Measurements from ENCODE around the gene CEP43. TPM values are rescaled to one million over a fixed set of nuclear protein-coding genes. Genes with fewer than 3 reads are reported as not detected.

Gene CEP43
- total and polyA plus RNA-seq, 9 donors, result 7.5 to 39.5 (median 13.9) TPM

DNA sequence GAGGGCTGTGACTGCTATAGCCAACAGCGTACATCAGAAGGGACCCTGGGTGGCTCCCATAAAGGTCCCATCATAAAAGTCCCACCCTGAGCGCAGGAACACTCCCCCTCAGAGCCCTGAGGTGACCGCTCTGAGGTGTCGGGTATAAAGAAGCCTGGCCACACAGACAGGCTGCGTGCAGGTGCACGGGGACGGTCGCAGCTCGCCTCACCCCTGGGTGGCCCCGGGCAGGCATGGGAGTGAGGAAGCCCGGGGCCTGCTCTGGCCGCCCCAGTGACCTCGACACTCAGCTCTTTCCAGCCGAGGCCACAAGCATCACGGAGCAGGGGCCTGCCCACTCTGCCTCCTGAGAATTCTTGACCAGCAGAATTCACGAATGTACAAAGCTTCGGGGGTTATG lies 28.4 kb upstream of the CEP43 start:
- no peak overlapping the region for H3K4me3 ChIP-seq
- H3K9me3 ChIP-seq, result no peaks in the 10 kb centered on the region
- 89 to 96% (median 92%) methylated on average over 17 of the region's 17 CpGs for WGBS, 3 donors
- DNase-seq, result no peak
- H3K27me3 ChIP-seq, result no peaks in the 10 kb centered on the region
- TF ChIP-seq, protein P1, sequence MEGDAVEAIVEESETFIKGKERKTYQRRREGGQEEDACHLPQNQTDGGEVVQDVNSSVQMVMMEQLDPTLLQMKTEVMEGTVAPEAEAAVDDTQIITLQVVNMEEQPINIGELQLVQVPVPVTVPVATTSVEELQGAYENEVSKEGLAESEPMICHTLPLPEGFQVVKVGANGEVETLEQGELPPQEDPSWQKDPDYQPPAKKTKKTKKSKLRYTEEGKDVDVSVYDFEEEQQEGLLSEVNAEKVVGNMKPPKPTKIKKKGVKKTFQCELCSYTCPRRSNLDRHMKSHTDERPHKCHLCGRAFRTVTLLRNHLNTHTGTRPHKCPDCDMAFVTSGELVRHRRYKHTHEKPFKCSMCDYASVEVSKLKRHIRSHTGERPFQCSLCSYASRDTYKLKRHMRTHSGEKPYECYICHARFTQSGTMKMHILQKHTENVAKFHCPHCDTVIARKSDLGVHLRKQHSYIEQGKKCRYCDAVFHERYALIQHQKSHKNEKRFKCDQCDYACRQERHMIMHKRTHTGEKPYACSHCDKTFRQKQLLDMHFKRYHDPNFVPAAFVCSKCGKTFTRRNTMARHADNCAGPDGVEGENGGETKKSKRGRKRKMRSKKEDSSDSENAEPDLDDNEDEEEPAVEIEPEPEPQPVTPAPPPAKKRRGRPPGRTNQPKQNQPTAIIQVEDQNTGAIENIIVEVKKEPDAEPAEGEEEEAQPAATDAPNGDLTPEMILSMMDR (IDR thresholded peaks at IDR 0.05), result no peak
- TF ChIP-seq POLR2A (IDR thresholded peaks at IDR 0.05) (no peak), EP300 (IDR thresholded peaks at IDR 0.05) (no peak)
- no peaks in the 10 kb centered on the region for H3K36me3 ChIP-seq
- H3K27ac ChIP-seq, result no peak overlapping the region
- intact Hi-C loops (cut with DNase I), result no loop called here
- no peaks in the 10 kb centered on the region for H3K4me1 ChIP-seq (ENCODE audit: insufficient read depth)

DNA sequence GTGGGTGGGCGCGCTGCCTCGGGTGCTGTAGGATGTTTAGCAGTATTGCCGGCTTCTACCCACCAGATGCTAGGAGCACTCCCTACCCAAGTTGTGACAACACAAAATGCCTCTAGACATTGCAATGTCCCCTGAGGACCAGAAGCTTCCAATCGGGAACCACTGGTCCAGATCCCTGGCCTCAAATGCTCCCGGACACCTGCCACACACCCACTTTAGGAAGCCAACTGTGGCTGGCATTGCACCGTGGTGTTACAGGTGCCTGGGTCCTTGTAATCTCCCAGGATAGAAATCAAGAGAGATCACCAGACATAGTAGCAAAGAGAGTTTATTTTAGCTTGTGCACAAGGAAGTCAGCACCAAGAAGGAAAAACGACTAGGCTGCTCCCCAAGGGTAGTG lies 27.9 kb upstream of the CEP43 start:
- Histone ChIP-seq H3K9me3 (no peaks in the 10 kb centered on the region), H3K36me3 (no peaks in the 10 kb centered on the region), H3K4me1 (ENCODE audit: insufficient read depth) (no peaks in the 10 kb centered on the region), H3K27ac (no peak overlapping the region), H3K27me3 (no peaks in the 10 kb centered on the region), H3K4me3 (no peak overlapping the region)
- TF ChIP-seq EP300 (IDR thresholded peaks at IDR 0.05) (no peak), POLR2A (IDR thresholded peaks at IDR 0.05) (no peak)
- TF ChIP-seq, protein P1 (IDR thresholded peaks at IDR 0.05), result no peak
- WGBS, 3 donors, result 91 to 94% (median 94%) methylated on average over 8 of the region's 8 CpGs
- no peak for DNase-seq
- intact Hi-C loops (cut with DNase I), result no loop called here

DNA sequence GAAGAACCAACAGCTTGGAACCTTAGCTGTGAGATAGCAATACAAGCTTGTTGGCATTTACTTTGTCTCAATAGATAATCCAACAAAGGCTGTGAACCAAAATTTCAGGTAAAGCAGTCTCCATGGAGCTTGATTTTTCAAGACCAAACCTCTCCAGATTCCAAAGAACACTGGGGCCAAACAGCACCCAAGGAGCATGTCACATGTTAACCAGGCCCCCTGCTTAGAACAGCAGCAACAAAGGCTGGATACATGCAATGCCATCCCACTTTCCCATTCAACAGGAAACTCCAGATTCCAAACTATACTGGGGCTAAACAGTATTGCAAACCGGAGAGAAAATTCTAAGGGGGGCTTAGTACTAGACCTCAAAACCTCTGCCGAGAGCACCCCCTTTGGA lies 27.1 kb upstream of the CEP43 start:
- H3K36me3 ChIP-seq, result no peaks in the 10 kb centered on the region
- WGBS, 3 donors, result 96 to 98% (median 97%) methylated on average over 2 of the region's 2 CpGs
- TF ChIP-seq POLR2A (IDR thresholded peaks at IDR 0.05) (no peak), EP300 (IDR thresholded peaks at IDR 0.05) (no peak)
- TF ChIP-seq, protein P1 (IDR thresholded peaks at IDR 0.05), result no peak
- no peaks in the 10 kb centered on the region for H3K27me3 ChIP-seq
- H3K4me3 ChIP-seq, result no peak overlapping the region
- no peaks in the 10 kb centered on the region for H3K4me1 ChIP-seq (ENCODE audit: insufficient read depth)
- no peak overlapping the region for H3K27ac ChIP-seq
- intact Hi-C loops (cut with DNase I), result no loop called here
- DNase-seq, result no peak
- H3K9me3 ChIP-seq, result no peaks in the 10 kb centered on the region

DNA sequence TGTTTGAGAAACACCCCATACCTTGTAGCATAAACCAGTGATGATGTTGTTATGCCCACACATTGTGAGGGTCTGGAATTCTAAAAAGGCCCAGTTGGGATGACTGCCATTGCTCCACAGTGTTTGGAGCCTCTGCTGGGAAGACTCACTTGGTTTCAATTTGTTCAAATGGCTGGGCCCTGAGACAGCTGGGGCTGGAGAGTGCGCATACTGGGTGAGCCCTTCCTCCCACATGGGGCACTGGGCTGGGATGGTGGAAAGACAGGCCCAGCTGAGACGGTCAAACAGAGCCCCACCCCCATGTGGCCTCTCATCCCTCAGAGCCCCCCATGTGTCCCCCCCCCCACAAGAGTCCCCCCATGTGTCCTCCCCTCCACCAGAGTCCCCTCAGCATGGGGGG lies 22.6 kb upstream of the CEP43 start:
- intact Hi-C loops (cut with DNase I), result no loop called here
- WGBS, 3 donors, result 92 to 100% (median 94%) methylated on average over 2 of the region's 2 CpGs
- Histone ChIP-seq H3K36me3 (no peaks in the 10 kb centered on the region), H3K4me3 (no peak overlapping the region), H3K9me3 (no peaks in the 10 kb centered on the region), H3K27ac (no peak overlapping the region), H3K27me3 (no peaks in the 10 kb centered on the region), H3K4me1 (ENCODE audit: insufficient read depth) (no peaks in the 10 kb centered on the region)
- TF ChIP-seq POLR2A (IDR thresholded peaks at IDR 0.05), result no peak
- DNase-seq, result no peak

DNA sequence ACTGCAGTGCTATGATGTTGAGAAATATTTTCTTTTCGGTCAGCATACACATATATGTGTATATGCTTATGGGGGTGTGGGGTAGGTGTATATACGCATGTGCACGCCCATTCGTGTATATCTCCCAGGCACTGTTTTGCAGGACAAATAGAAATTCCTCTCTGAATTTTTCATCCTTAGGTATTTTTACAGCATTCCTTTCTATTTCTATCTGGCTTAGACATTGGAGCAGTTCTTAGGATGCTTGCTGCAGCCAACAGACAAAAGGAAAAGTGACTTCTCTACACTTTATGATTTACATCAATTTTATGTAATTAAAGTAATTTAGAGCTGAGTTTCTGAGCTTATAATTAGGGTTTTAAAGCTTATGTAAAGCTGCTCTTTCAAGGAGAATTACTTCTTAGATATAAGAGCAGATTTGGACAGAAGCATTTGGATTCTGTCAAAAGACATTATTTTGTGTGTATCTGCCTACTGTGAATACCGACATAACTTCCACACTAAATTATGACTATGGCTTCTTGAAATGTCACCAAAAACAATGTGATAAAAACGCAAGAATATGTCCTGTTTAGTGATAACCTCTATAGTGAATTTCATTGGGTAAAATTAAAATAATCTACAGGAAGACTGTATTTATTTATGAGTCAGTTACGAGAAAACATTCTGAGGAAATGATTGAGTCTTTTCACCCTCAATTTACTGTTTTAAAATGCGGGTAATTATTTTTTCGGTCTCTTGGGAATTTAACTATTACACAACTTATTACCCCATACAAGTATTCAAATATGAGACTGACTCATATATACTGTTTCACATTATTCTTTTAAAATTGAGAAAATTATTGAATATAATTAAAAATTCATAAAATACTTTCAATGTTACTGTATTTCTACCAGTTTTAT lies 21.3 kb upstream of the CEP43 start:
- Histone ChIP-seq H3K9me3 (no peaks in the 10 kb centered on the region), H3K4me1 (ENCODE audit: insufficient read depth) (no peaks in the 10 kb centered on the region), H3K36me3 (no peaks in the 10 kb centered on the region), H3K27ac (no peak overlapping the region), H3K4me3 (no peak overlapping the region), H3K27me3 (no peaks in the 10 kb centered on the region)
- TF ChIP-seq EP300 (IDR thresholded peaks at IDR 0.05) (no peak), POLR2A (IDR thresholded peaks at IDR 0.05) (no peak)
- TF ChIP-seq, protein P1 (IDR thresholded peaks at IDR 0.05), result no peak
- DNase-seq, result no peak
- 59 to 75% (median 63%) methylated on average over 9 of the region's 9 CpGs for WGBS, 3 donors
- intact Hi-C loops (cut with DNase I), result no loop called here

Measured in ovary (tissue), 9 donors.